Prostate gland (tissue), 2 donors: ENCODE data around the gene TRAPPC12. TPM values are rescaled to one million over a fixed set of nuclear protein-coding genes. Genes with fewer than 3 reads are reported as not detected.

ENCODE experiments used
- DNase-seq: peaks from one replicate; pipeline ENCODE4 v3.0.0-alpha.2; 2019; ENCODE audit warnings: low spot score
- H3K27ac ChIP-seq, 2 donors: fragments of 200-600 bp; sonication (generic); 2 replicates each; pipeline ENCODE4 v1.5.1; 2017 to 2019
- H3K27me3 ChIP-seq: fragments of 200-600 bp; sonication (generic); replicated peaks from 2 replicates; pipeline ENCODE4 v1.5.1; 2019; ENCODE audit not compliant: insufficient read depth
- H3K36me3 ChIP-seq, 2 donors: fragments of 200-600 bp; sonication (generic); 1 replicate in 1 of 2; 2 replicates in 1 of 2; pipeline versions ENCODE4 v1.5.1 to v1.8.1; 2017 to 2019
- H3K4me1 ChIP-seq: fragments of 200-600 bp; sonication (generic); replicated peaks from 2 replicates; pipeline ENCODE4 v1.5.1; 2019
- H3K4me3 ChIP-seq, 2 donors: fragments of 200-600 bp; sonication (generic); 2 replicates each; pipeline ENCODE4 v1.5.1; 2017 to 2019
- H3K9me3 ChIP-seq: fragments of 200-600 bp; sonication (generic); 2 replicates; pipeline ENCODE4 v1.5.1; 2017
- CTCF ChIP-seq, 4 experiments: fragments of 200-600 bp in 2 of 4; fragments of 450-650 bp in 2 of 4; sonication (generic) in 2 of 4; IDR thresholded peaks; 1 replicate in 3 of 4; 2 replicates in 1 of 4; pipeline ENCODE4 v1.5.1; 2016 to 2019; ENCODE audit warnings: antibody characterized with exemption in 4 of 4, mild to moderate bottlenecking in 2 of 4, moderate library complexity in 2 of 4
- POLR2A ChIP-seq: fragments of 450-650 bp; IDR thresholded peaks from one replicate; pipeline ENCODE4 v1.6.1; 2016; ENCODE audit warnings: antibody characterized with exemption, mild to moderate bottlenecking
- POLR2AphosphoS5 ChIP-seq: sonication (generic); formaldehyde crosslinking; IDR thresholded peaks from one replicate; pipeline ENCODE4 v1.6.1; 2017; ENCODE audit warnings: antibody characterized with exemption
- WGBS: methylation state at CpG from one replicate; pipeline ENCODE4 v1.1.5; 2018; 5-methylcytosine and 5-hydroxymethylcytosine counted together
- intact Hi-C: fragments of 100-400 bp; cut with DNase I; formaldehyde crosslinking; loops from one replicate; pipeline ENCODE4 v1.14.2; 2022
- total RNA-seq, 2 donors: library from RNA; depleted of rRNA; stranded (reverse); fragments of >200 nt; gene quantifications; one replicate each; pipeline ENCODE4 v1.1.0, GENCODE V29; 2016

The TRAPPC12 gene
- total RNA-seq, 2 donors from 2014 or later: 114 to 128 TPM

- Histone ChIP-seq H3K9me3 (no peaks in the 10 kb centered on the region), H3K36me3 (no peaks in the 10 kb centered on the region), H3K27ac (peak overlapping the region; percentile 56 to 73), H3K27me3 (no peaks in the 10 kb centered on the region), H3K4me3 (no peak overlapping the region), H3K4me1 (peaks cover 9% of the 10 kb centered on the region)
- WGBS: 58% methylated on average over 13 of the region's 13 CpGs
- no peak for DNase-seq
- intact Hi-C loops: loop anchor here (5.0 kb wide), 2 partner anchors 34 to 54 kb away; partner anchors contain the start of genes RNASEH1 and RPS7
- TF ChIP-seq POLR2A (no peak), POLR2AphosphoS5 (no peak), CTCF (IDR thresholded peaks at IDR 0.05) (no peak)
Observed at GRCh38 chr2:3522961-3523421, 143.5 kb downstream of the TRAPPC12 start.

GRCh38 chr2:3523551-3524041 lies 144.1 kb downstream of the TRAPPC12 start:
- intact Hi-C loops: loop anchor here (2.0 to 5.0 kb wide), 3 partner anchors 34 to 54 kb away; partner anchors contain the start of genes RNASEH1 and RPS7
- no peaks in the 10 kb centered on the region for H3K36me3 ChIP-seq
- no peaks in the 10 kb centered on the region for H3K27me3 ChIP-seq
- H3K4me3 ChIP-seq: no peak overlapping the region
- whole genome bisulfite sequencing: 21% methylated on average over 4 of the region's 4 CpGs
- peaks cover 9% of the 10 kb centered on the region for H3K4me1 ChIP-seq
- no peak for TF ChIP-seq POLR2A
- TF ChIP-seq CTCF (IDR thresholded peaks at IDR 0.05): no peak
- TF ChIP-seq POLR2AphosphoS5: no peak
- no peaks in the 10 kb centered on the region for H3K9me3 ChIP-seq
- DNase-seq: no peak
- H3K27ac ChIP-seq: peak overlapping the region; percentile 56 to 73

- H3K4me3 ChIP-seq: no peak overlapping the region
- no peaks in the 10 kb centered on the region for H3K27me3 ChIP-seq
- DNase-seq: no peak
- H3K36me3 ChIP-seq: no peaks in the 10 kb centered on the region
- peaks cover 9% of the 10 kb centered on the region for H3K4me1 ChIP-seq
- WGBS: 88% methylated on average over 21 of the region's 22 CpGs
- H3K27ac ChIP-seq: no peak overlapping the region
- TF ChIP-seq POLR2AphosphoS5: no peak
- no peak for TF ChIP-seq POLR2A
- TF ChIP-seq CTCF (IDR thresholded peaks at IDR 0.05): no peak
- intact Hi-C loops: no loop called here
- H3K9me3 ChIP-seq: no peaks in the 10 kb centered on the region
Observed at GRCh38 chr2:3526871-3527270, 147.4 kb downstream of the TRAPPC12 start.

GRCh38 chr2:3527886-3528785 lies 148.6 kb downstream of the TRAPPC12 start:
- no peaks in the 10 kb centered on the region for H3K9me3 ChIP-seq

More at GRCh38 chr2:3527886-3528785, 148.6 kb downstream of the TRAPPC12 start:
- DNase-seq: no peak
- no peak overlapping the region for H3K4me3 ChIP-seq
- no peak for TF ChIP-seq POLR2AphosphoS5
- no peak for TF ChIP-seq CTCF (IDR thresholded peaks at IDR 0.05)
- TF ChIP-seq POLR2A: no peak
- H3K27me3 ChIP-seq: no peaks in the 10 kb centered on the region
- peaks cover 10% of the 10 kb centered on the region for H3K4me1 ChIP-seq
- 89% methylated on average over 31 of the region's 40 CpGs for WGBS
- no peak overlapping the region for H3K27ac ChIP-seq
- intact Hi-C loops: no loop called here
- H3K36me3 ChIP-seq: no peaks in the 10 kb centered on the region

Other genes with a start within 250 kb of the TRAPPC12 start
- gene EIPR1, start 1.9 kb upstream of the TRAPPC12 start, total RNA-seq: 10 to 100 TPM; 30.0 to 52.3 TPM
- gene ADI1, start 139.8 kb downstream of the TRAPPC12 start, total RNA-seq: 100 to 1,000 TPM in 1 of 2 donors, 10 to 100 TPM in 1; 81.7 to 270 TPM
- 10 to 100 TPM; 19.1 to 31.5 TPM for gene RNASEH1, start 178.6 kb downstream of the TRAPPC12 start, total RNA-seq
- 1,000 to 10,000 TPM; 1,200 to 3,706 TPM for gene RPS7, start 195.6 kb downstream of the TRAPPC12 start, total RNA-seq
- gene COLEC11, start 215.4 kb downstream of the TRAPPC12 start, total RNA-seq: 10 to 100 TPM in 1 of 2 donors, 1 to 10 TPM in 1; 2.9 to 10.5 TPM